BJ (cell line): ENCODE data around the gene TNK2. TPM values are rescaled to one million over a fixed set of nuclear protein-coding genes. Genes with fewer than 3 reads are reported as not detected.

Source experiments
- CTCF ChIA-PET: fragments of 350-600 bp; formaldehyde crosslinking; extraction: SDS; loops from one replicate; lab custom pipeline; 2021; ENCODE audit warnings: antibody characterized with exemption, inconsistent platforms; lab: Yijun Ruan, JAX
- POLR2A ChIA-PET: fragments of 300-600 bp; sonication (Branson Sonifier 250); formaldehyde crosslinking; extraction: SDS; loops from one replicate; lab custom pipeline; 2021; ENCODE audit warnings: antibody characterized with exemption; lab: Charles Lee
- DNase-seq: peaks from one replicate; pipeline ENCODE4 v3.0.0-alpha.2; 2011; ENCODE audit warnings: low read depth
- H3K27me3 ChIP-seq: 2 replicates; pipeline ENCODE4 v1.6.0; 2011; ENCODE audit warnings: low read length; ENCODE audit not compliant: control insufficient read depth, insufficient read depth
- H3K36me3 ChIP-seq: 2 replicates; pipeline ENCODE4 v1.5.1; 2011; ENCODE audit warnings: low read length; ENCODE audit not compliant: control insufficient read depth, insufficient read depth
- H3K4me3 ChIP-seq: 2 replicates; pipeline ENCODE4 v1.5.1; 2011; ENCODE audit warnings: low read depth, mild to moderate bottlenecking, control low read depth, low read length
- polyA plus RNA-seq: library from polyadenylated mRNA; depleted of rRNA; stranded (reverse); fragments of >200 nt; gene quantifications from 2 replicates; pipeline ENCODE4 v1.2.3, GENCODE V29; 2011
- TF ChIP-seq, protein P1 (sequence below): IDR thresholded peaks from 2 replicates; pipeline ENCODE4 v1.5.1; 2011; ENCODE audit warnings: low read depth, mild to moderate bottlenecking, control low read depth, inconsistent platforms, low read length, moderate library complexity; ENCODE audit not compliant: insufficient read depth

Gene TNK2
- polyA plus RNA-seq, 1 experiment, result 6.3 TPM

DNA sequence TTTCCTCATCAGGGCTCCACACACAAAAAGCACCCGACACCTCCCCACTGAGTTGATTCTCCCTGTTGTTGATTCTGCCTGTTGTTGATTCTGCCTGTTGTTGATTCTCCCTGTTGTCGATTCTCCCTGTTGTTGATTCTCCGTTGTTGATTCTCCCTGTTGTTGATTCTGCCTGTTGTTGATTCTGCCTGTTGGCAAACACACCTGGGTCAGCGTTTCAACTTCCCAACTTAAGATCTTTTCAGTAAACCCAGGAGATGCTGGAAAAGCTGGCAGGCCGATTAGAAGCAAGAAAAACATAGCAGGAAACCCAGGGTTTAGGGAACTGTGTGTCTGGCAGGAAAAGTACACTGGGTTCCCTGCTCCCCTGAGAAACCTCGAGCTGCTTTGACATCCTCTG, 47.9 kb downstream of the TNK2 start:
- TF ChIP-seq, protein P1, sequence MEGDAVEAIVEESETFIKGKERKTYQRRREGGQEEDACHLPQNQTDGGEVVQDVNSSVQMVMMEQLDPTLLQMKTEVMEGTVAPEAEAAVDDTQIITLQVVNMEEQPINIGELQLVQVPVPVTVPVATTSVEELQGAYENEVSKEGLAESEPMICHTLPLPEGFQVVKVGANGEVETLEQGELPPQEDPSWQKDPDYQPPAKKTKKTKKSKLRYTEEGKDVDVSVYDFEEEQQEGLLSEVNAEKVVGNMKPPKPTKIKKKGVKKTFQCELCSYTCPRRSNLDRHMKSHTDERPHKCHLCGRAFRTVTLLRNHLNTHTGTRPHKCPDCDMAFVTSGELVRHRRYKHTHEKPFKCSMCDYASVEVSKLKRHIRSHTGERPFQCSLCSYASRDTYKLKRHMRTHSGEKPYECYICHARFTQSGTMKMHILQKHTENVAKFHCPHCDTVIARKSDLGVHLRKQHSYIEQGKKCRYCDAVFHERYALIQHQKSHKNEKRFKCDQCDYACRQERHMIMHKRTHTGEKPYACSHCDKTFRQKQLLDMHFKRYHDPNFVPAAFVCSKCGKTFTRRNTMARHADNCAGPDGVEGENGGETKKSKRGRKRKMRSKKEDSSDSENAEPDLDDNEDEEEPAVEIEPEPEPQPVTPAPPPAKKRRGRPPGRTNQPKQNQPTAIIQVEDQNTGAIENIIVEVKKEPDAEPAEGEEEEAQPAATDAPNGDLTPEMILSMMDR, result no peak
- CTCF ChIA-PET, result interaction anchor here (1.6 to 10.7 kb wide), 5 partner anchors 9 to 59 kb away, joined by 4 to 268 read pairs (median 67); no protein-coding TSS in a partner anchor

GRCh38 chr3:195859846-195860411, 48.4 kb downstream of the TNK2 start:
- no peak for DNase-seq
- Histone ChIP-seq H3K27me3 (no peaks in the 10 kb centered on the region), H3K36me3 (0 out of 2 replicates have a peak, but pooled peaks cover 4% of the 10 kb centered on the region), H3K4me3 (no peak overlapping the region)
- POLR2A ChIA-PET, result no interaction called here
- CTCF ChIA-PET, result interaction anchor here (0.8 to 10.7 kb wide), 16 partner anchors 9 to 81 kb away, joined by 3 to 268 read pairs (median 8); partner anchors contain the start of gene TNK2
- TF ChIP-seq, protein P1, result no peak

More for the DNA sequence above, 47.9 kb downstream of the TNK2 start:
- H3K36me3 ChIP-seq, result 0 out of 2 replicates have a peak, but pooled peaks cover 4% of the 10 kb centered on the region
- POLR2A ChIA-PET, result no interaction called here
- no peaks in the 10 kb centered on the region for H3K27me3 ChIP-seq
- H3K4me3 ChIP-seq, result no peak overlapping the region
- no peak for DNase-seq

DNA sequence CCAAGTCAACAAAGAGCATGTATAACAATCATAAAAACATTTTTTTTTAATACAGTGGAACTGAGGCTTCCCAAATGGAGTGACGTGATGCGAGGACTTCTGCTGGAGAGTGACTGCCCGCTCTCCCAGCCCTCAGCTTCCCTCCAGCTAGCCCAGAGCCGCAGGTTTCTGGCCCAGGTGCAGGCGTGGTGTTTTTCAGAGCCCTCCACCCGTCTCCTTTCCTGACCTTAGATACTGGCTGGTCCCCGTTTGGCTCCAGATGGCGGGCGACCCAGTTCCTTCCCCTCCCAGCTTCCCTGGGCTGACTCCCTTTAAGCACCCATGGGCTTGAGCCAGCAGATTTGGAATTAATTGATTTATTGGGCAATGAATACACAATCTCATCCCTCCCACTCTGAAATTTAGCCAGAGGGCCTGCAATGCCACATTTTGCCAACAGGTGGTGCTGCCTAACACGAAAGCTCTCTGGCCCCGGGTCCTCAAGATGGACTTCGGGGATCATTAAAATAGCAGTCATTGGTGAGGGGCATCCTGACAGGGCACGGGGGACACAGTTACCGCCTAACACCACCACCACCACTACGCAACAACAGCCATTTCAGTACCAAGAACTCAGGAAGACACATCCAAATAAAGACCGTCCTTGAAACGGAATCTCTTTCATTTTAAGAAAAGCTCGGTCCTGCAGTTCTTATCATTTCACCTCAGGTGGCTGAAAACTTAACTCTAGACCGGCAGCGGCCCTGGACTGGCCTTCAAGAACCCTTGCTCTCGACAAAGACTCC, 49.1 kb downstream of the TNK2 start:
- TF ChIP-seq, protein P1, result peak; percentile 96
- Histone ChIP-seq H3K36me3 (0 out of 2 replicates have a peak, but pooled peaks cover 4% of the 10 kb centered on the region), H3K4me3 (no peak overlapping the region), H3K27me3 (no peaks in the 10 kb centered on the region)
- ChIA-PET CTCF (interaction anchor here (0.8 to 10.7 kb wide), 16 partner anchors 8 to 141 kb away, joined by 3 to 268 read pairs (median 6); partner anchors contain the start of gene TNK2), POLR2A (no interaction called here)
- DNase-seq, result no peak

DNA sequence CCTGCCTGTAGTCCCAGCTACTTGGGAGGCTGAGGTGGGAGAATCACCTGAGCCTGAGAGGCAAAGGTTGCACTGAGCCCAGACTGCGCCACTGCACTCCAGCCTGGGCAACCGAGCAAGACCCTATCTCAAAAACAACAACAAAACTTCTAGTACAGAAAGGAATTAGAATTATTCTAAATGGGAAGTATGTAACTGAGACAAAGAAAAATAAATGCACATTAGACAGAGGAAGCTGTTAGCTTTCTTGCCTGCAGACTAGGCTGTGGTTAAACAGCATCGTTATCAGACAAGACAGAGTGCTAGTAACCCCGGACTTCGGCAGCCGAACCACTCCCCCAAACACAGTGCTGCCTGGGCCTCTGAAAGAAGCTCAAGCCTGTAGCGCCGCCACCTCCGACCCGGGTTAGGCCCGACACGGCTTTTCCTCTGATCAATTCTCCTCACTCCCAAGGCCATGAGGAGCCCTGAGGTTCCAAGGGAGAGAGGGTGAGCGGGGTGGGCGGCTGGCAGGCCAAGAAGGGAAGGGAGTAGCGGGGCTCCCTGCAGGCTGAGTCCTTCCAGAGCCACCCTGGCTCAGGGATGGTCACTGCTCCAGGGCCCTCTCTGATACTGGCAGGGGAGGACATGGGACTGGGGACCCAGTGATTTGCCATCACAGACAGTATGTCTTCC, 51.8 kb downstream of the TNK2 start:
- DNase-seq, result no peak
- Histone ChIP-seq H3K27me3 (no peaks in the 10 kb centered on the region; the same call in 1 of the 2 replicates), H3K4me3 (no peak overlapping the region), H3K36me3 (no peaks in the 10 kb centered on the region)
- CTCF ChIA-PET, result interaction anchor here (1.0 to 10.7 kb wide), 3 partner anchors 20 to 58 kb away, joined by 3 to 268 read pairs (median 139); no protein-coding TSS in a partner anchor
- POLR2A ChIA-PET, result no interaction called here
- TF ChIP-seq, protein P1, result no peak
